Islet precursor cell (in vitro differentiated cells): ENCODE data around the gene BICRA.
"Not testable (repeated sequence)": the region's sequence is repeated elsewhere in the genome, so short reads cannot be mapped to it uniquely, and the experiment has no call there.

Source experiments
- DNase-seq: peaks from one replicate; pipeline ENCODE4 v3.0.0-alpha.2; 2018

BICRA gene

DNA sequence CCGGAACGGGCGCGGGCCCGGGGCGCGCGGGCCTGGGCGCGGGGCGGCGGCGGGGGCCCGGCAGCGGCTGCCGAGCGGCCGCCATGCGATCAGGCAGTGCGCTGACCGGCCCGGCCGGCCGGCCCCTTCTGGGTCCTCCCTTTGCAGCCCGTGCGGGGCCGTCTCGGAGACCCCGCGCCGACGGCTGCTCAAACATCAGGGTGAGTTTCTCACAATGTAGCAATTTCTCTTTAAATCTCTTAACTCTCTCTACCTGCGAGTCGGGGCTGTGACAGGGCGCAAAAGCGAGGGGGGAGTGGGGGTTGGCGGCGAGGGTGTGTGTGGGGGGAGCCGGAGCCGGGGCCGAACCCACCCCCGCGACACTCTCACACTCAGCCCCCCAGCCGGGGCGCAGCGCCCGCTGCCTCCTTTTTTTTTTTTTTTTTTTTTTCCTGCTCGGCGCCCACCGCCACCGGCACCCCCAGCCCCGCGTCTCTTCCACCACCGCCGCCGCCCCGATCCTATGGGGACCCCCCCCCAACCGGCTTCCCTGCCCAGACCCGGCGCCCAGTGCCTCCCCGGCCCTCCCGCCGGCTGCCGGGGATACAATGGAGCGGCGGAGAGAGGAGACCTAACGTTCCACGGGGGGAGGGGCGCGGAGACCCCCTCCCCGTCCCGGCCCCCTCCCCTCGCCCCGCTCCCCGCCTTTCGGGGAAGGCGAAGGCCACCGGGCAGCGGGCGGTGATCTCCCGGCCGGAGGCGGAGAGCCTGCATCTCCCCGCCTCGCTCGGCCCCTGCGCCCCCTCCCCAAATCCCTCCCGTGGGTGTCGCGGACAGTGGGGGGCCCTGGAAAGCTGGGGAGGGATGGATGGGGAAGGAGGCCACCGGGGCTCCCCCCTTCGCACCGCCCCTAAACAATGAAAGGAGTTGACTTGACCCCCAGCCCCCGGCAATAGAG is at the start of gene BICRA:
Gene BICRA (plus strand): TSS at position 166 of the 937 bp plus-strand sequence. CDS start 64,441 bp downstream, outside the sequence.
- DNase-seq, result peak; percentile 85

DNA sequence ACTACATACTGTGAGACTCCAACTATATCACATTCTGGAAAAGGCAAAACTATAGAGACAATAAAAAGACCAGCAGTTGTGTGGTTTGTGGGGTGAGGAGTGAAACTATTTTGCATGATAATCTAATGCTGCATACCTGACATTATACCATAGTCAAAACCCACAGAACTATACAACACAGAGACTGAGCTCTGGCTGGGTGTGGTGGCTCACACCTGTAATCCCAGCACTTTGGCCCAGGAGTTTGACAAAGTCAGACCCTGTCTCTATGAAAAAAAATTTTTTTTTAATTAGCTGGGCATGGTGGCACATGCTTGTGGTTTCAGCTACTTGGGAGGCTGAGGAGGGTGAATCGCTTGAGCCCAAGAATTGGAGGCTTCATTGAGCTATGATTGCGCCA is 47.9 kb upstream of the BICRA start:
- no peak for DNase-seq

DNA sequence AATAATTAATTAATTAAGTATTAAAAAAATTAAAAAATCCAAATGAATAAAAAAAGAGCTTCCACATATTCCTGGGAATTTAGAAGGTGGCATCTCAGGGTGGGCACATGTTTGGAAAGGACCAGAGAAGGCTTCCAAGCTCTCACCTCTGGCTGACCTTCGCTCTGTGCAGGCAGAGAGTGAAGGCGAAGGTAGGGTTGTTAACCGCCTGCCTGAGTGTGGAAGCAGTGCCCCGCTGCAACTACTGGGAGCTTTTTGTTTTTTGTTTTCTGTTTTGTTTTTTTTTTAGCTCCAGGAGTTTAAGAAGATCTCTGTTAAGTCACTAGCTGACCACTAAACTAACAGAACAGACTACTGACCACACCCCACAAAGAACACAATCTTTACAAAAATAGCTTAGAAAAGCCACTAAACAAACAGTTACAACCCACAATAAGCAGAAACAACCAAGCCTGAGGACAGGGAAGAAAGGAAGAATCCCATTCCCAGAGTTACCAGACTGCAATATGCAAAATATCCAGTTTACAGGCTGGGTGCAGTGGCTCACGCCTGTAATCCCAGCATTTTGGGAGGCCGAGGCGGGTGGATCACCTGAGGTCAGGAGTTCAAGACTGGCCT is 47.4 kb upstream of the BICRA start:
- DNase-seq, result no peak

DNA sequence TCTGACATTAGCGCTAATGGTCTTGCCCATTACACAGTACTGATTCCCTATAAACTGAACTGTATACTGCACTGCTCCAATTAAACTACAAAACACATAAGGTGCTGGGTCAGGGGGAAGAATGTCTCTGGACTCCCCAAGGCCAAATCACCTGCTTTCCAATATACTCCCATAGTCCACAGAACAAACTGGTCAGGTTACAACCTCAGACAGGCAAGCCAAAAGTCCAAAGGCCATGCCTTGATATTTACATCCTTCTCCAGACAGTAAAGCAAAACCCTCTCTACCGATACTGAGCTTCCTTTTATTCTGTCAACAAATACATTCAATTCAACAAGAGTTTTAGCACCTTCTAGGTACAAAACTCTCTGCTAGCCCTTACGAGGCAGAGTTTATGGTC is 44.9 kb upstream of the BICRA start:
- no peak for DNase-seq

DNA sequence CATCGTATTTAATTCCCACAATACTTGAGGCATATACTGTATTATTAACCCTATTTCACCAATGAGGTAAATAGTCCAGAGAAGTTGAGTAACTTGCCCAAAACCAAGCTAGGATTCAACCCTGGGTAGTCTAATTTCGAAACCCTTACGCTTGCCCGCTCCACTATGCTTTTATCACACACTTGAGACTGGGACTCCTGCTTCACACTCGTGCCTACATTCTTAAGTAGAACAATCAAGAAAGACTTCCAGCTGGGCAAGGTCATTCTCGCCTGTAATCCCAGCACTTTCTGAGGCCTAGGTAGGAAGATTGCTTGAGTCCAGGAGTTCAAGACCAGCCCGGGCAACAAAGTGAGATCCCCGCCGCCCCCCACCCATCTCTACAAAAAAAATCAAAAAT is 39.6 kb upstream of the BICRA start:
- no peak for DNase-seq

DNA sequence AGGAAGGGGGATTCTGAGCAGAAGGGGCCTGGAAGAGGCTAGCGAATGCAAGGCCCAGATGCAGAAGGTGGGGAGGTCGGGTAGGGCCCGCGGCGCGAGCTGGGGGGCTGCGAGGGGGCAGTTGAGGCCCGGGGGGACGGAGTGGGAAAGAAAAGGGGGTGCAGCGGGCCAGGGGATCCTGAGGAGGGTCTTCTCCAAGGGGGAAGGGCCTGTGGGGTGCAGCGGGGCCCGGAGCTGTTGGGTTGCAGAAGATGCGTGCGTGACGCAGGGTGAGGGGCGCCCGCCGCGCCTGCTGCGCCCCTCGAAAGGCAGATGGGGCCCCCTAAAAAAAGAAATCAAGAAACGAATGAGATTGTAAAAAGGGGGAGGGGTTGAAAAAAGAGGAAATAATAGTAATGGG is 36.3 kb upstream of the BICRA start:
- DNase-seq, result no peak

DNA sequence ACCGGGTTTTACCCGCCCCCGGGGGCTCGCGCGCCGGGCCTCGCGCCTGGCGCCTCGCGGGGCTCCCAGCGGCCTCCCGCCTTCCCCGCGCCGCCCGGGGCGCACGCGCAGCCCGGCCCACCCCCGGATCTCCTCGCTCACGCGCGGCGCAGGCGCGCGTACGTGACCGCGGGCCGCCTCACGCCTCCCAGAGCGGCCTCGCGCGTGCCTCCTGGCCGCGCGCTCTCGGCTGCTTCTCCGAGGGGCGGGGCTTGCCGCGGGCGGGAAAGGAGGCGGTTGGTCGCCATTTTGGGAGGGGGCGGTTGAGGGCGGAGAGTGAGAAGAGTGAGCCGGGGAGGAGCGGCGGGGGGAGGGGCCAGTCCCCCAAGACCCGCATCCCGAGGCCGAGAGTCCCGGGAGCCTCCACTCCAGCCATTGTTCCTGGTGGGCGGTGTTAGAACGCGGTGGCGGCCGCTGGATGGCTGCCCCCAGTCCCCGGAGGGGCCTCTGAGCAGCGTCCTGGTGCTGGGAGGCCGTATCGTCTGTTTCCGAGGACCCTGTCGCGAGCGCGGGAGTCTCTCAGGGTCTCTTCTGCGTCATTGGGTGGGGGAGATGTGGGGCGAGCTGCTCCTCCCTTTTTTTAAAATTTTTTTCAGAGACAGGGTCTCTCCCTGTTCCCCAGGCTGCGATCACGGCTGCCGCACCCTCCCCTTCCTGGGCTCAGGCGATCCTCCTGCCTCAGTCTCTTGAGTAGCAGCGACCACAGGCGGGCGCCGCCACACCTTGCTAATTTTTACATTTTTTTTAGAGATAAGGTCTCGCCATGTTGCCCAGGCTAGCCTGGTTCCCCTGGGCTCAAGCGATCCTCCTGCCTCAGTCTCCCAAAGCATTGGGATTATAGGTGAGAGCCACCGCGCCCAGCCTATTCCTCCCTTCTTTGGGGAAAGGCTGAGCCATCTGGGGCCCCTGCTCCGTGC is 35.6 kb upstream of the BICRA start, which contains the start of gene ZNF541:
Gene ZNF541 (minus strand): TSS at position 78 of the 956 bp plus-strand sequence. CDS start 17,292 bp downstream, outside the sequence.
- no peak for DNase-seq

DNA sequence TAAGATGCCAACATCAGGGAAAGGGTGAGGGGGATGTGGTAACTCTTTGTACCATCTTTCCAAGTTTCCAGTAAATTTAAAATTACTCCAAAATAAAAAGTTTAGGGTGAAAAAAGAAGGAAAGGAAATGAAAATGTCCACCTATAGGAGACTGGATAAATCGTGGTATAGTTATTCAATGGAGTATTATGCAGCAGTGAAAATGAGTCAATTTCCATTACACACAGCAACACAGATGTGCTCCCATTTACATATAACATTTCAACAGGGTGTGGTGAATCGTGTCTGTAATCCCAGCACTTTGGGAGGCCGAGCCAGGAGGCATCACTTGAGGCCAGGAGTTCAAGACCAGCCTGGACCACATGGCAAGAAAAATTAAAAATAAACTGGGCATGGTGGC is 28.5 kb upstream of the BICRA start:
- no peak for DNase-seq

DNA sequence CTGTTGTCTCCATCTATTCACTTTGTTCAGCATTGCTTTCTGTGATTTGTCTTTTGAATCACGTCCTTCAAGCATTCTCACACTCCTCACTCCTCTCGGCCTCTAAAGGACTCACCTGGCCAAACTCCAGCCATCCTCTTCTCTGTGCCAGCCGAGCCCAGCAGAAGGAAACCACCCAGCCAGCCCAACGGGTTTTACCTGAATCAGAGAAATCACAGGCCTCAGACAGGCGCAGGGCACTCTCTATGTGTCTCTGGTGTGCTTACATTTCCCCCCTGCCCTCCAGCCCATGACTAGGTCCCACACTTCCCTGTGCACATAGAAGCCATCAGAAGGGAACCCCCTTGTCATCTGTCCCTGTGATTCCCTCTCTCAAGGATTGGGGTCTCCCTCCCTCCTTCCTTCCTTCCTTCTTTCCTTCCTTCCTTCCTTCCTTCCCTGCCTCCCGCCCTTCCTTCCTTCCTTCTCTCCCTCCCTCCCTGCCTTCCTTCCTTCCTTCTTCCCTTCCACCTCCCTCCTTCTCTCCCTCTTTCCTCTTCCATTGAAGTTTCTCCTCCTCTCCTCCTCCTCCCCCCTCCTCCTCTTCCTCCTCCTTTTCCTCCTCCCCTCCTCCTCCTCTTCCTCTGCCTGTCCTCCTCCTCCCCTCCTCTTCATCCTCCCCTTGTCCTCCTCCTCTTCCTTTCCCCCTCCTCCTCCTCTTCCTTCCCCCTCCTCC is 27.2 kb upstream of the BICRA start:
- DNase-seq, result peak; percentile 66

DNA sequence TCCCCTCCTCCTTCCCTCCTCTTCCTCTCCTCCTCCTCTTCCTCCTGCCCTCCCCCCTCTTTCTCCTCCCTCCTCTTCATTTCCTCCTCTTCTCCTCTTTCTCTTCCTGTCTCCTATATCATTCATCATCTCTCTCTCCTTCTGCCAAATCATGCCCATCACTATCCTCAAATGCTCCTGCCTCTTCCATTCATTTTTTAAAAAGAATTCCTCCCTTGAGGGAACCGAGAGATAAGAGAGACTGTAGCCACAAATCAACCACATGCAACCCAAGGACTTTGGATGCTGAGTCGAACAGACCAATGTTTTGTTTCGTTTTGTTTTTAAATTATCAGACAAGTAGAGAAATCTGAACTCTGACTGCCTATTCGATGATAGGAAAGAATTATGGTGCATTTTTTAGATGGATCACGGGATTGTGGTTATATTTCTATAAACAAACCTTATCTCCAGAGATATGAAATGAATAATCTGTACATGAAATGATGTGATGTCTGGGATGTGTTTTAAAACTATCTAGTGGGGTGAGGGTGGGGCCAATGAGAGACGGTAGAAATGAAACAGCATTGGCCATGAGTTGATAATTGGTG is 26.5 kb upstream of the BICRA start:
- DNase-seq, result no peak

DNA sequence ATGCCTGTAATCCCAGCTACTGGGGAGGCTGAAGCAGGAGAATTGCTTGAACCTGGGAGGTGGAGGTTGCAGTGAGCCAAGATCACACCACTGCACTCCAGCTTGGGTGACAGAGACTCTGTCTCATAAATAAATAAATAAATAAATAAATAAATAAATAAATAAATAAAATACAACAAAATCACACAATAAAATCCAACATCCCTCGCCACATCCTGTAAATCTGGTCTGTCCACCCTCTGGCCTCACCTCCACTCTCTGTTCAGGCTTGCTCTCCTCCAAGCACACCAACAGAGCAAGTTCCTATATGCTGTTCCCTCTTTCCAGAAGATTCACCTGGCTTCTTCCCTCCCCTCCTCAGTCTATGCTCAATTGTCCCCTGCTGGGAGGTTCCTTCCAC is 25.8 kb upstream of the BICRA start:
- DNase-seq, result not testable (repeated sequence)

DNA sequence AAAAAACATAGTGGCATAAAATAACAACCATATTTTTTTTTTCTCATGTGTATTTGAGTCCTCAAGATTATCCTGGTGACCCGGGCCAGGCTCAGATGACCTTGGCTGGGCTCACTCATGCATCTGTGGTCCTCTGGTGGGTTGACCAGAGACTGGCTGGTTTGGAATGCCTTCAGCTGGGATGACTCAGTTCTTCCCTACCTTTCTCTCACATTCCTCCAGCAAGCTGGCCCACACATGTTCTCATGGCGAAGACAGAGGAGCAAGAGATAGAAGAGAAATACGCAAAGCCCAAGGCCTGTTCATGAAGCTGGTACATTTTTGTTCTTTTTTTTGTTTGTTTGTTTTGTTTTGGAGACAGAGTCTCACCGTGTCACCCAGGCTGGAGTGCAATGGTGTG is 21.6 kb upstream of the BICRA start:
- peak; percentile 72 for DNase-seq

DNA sequence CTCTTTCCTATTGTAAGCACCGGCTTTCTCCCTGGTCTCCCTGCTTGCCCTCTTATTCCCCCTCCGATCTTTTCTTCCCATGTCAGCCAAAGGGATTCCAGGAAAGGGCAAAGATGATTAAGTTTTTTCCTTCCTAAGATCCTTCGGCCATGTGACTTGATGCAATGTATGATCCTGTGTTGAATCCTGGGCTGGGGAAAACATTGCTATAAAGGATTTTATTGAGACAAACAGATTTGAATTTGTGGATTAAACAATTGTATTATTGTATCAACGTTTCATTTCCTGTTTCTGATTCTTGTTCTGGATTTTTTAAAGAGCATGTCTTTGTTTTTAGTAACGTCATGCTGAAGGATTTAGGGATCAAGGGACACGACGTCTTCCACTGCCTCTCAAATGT is 19.1 kb upstream of the BICRA start:
- no peak for DNase-seq

DNA sequence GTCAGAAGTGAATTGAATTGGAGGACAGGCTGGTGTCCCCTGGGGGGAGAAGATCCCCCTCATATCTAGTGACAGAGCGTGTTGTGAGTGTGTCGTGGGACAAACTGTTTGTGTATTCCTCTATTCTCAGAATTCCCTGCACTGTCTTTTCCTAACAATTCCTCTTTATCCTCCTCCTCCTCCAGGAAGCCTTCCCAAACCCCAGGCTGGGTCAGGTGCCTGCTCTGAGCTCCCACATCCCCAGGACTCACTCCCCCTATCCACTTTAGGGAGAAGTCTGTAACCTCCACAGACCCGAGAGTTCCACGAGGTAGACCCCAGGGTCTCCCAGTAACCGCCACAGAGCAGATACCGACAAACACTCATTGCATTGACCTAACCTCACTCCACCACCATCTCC is 15.1 kb upstream of the BICRA start:
- DNase-seq, result no peak

DNA sequence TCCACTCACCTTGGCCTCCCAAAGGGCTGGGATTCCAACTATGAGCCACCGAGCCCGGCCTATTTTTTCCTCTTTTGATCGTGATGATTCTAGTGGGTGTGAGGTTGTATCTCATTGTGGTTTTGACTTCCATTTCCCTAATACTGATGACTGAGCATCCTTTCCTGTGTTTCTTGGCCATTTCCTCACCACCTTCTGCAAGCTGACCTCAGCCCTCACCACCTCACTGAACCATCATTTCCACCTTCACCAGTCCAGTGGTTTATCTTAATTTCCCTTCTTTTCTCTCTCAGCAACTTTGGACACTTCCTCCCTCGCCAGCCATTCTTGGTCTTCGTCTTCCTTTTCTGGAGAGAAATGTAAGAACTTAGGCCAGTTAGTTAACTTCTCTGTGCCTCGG is 13.0 kb upstream of the BICRA start:
- DNase-seq, result no peak

DNA sequence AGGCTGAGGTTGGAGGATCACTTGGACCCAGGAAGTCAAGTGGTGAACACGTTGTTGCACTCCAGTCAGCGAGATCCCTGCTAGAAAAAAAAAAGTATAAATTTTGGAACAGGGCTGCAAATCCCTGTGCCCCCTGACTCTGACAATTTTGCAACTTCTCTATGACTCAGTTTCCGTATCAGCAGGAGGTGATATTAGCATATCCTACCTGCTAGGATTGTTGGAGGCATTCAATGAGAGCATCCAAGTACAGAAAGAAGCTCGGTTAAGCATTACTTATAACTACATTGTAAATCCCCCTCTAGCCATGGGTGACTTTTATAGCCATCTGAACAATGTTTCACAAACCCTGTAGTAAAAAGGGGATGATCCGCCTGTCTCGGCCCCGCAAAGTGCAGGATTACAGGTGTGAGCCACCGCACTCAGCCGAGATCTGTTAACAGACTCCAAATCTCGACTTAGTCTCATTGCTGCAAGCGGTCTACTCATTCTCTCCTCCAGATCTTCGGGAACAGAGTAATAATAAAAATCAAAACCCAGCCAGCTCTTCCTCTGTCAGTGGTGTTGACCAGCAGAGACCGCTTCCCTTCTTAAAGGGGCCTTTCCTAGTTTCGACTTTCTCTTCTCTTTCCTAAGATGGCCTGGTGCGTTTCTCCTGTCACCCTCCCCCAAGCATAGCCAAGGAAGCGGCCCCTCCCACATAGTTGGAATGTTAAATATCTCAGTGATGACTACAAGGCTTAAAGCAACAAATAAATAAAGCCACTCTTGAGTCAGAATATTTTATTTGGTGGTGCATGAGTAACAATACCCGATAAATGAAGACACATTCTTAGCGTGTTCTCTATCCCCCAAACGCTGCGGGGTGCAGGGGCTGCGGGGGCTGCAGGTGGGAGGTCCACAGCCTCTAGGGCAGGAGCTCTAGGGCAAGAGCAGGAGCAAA is 10.3 kb upstream of the BICRA start:
- DNase-seq, result peak; percentile 87

DNA sequence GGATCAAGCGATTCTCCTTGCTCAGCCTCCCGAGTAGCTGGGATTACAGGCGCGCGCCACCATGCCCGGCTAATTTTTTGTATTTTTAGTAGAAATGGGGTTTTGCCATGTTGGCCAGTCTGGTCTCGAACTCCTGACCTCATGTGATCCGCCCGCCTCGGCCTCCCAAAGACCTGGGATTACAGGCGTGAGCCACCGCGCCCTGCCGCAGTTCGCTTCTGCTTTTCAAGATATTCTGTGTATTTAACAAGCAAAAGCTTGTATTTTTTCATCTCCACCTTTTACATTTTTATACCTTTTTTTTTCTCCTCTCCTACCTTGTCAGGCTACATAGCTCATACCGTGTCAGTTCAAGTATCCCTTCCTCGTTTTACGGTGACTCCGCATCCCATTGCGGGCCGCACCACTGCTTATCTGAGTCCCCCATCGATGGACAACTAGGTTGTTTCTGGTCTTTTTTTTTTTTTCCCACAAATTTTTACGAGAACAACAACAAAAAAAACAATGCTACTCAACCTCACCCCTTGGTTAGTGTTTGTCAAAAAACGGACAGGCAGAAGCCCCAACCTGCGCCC is 9.2 kb upstream of the BICRA start:
- not testable (repeated sequence) for DNase-seq

DNA sequence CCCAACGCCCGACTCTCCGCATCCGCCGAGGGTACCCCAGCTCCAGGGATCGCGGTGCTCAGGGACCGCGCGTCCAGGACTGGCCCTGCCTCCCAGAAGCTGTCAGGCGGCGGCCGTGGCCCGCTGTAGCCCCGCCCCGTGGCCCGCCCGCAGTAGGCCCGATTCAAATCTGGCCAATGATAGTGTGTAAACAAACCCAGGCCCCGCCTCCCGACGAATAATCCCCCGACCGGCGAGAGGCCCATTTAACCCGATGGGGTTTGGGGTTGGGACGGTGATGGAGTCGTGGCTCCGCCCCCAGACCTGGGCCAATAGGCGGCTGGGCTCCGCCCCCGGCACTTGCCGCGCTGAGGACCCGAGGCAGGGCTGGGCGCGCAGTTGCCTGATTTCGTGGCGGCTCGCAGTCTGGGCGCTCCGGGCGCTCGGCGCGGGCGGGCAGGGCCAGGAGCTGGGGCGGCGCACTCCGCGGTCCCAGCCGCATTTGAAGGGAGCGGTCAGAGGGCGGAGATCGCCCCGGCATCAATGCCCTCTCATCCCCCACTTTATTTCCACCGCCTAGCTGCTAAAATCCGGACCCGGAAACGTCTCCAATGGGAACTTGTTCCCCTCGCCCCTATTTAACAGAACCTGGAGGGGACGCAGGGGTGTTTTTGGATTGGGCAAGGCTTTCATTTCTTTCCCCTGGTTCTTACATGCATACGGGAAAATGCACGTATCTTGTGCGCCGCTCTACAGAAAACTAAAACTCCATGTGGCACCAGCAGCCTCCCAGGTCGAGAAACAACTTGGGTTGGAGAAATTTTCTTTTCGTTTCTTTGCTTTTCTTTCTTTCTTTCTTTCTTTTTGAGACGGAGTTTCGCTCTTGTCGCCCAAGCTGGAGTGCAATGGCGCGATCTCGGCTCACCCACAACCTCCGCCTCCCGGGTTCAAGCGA is 8.4 kb upstream of the BICRA start:
- peak; percentile 100 for DNase-seq
